Heart left ventricle (tissue), 13 donors: ENCODE results near the gene MILR1.

Source experiments
- POLR2A ChIP-seq, 2 donors: fragments of 450-650 bp; IDR thresholded peaks; one replicate each; pipeline ENCODE4 v1.6.1; 2017; ENCODE audit warnings: antibody characterized with exemption in 2 of 2, mild to moderate bottlenecking in 2 of 2, moderate library complexity in 2 of 2
- TF ChIP-seq, protein P1 (sequence below), 12 donors: fragments of 200-600 bp; sonication (generic) in 4 of 12; IDR thresholded peaks; one replicate each; pipeline versions ENCODE4 v1.5.0 to v1.8.0; 2018 to 2022; ENCODE audit warnings: antibody characterized with exemption in 12 of 12, mild to moderate bottlenecking in 5 of 12
- donor health status: ischemic (EF 13 %, LVEDD 7.1; RV severe dilation, severe dysfunction).
- donor health status: DM: no; HTN: yes; CAD: no.
- donor health status: DM: no; HTN: no; CAD: no.
- donor health status: ischemic (EF 25% LVEDD 6.9; RV normal size, moderate dysfunction).
- donor health status: ischemic (EF 25% LVEDD 5.7; RV mildly dilated, moderate dysfunction).
- donor health status: ischemic (EF 35%, LVEDD 5.7; RV mildly dilated, moderate dysfunction).
- donor health status: nonischemic (EF 11% LVEDD 7.7; RV severe dilation, severe dysfunction).
- donor health status: DM: yes; HTN: yes; CAD: no.
- donor health status: PGD.
- donor health status: ischemic (EF 29% LVEDD 5.4; RV normal size, mild dysfunction).
- donor health status: nonischemic (EF 23%, LVEDD 6.1; RV moderate dilation, normal function).

DNA sequence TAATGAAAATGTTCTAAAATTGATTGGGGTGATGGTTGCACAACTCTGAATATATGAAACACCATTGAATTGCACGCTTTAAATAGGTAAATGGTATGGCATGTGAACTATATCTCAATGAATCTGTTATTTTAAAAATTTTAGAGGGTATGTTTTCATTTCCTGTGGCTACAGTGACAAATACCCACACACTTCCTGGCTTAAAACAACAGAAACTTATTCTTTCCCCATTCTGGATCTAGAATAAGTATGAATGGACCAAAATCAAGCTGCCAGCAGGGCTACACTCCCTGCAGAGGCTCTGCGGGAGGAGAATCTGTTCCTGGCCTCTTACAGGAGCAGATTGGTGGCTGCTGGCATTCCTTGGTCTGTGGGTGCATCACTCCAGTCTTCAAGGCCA lies 47.0 kb upstream of the MILR1 start:
- TF ChIP-seq, protein P1, sequence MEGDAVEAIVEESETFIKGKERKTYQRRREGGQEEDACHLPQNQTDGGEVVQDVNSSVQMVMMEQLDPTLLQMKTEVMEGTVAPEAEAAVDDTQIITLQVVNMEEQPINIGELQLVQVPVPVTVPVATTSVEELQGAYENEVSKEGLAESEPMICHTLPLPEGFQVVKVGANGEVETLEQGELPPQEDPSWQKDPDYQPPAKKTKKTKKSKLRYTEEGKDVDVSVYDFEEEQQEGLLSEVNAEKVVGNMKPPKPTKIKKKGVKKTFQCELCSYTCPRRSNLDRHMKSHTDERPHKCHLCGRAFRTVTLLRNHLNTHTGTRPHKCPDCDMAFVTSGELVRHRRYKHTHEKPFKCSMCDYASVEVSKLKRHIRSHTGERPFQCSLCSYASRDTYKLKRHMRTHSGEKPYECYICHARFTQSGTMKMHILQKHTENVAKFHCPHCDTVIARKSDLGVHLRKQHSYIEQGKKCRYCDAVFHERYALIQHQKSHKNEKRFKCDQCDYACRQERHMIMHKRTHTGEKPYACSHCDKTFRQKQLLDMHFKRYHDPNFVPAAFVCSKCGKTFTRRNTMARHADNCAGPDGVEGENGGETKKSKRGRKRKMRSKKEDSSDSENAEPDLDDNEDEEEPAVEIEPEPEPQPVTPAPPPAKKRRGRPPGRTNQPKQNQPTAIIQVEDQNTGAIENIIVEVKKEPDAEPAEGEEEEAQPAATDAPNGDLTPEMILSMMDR (IDR thresholded peaks at IDR 0.05), result no peak
- no peak for TF ChIP-seq POLR2A (IDR thresholded peaks at IDR 0.05)
